Naive thymus-derived CD8-positive, alpha-beta T cell (primary cell): ENCODE data around the gene SMYD3. TPM values are rescaled to one million over a fixed set of nuclear protein-coding genes. Genes with fewer than 3 reads are reported as not detected.

ENCODE experiments used
- ATAC-seq, 2 donors: fragments of 150-1000 bp; cut with Tn5 transposase in 1 of 2; sonication (Bioruptor Pico), chemical (Tn5 transposase) in 1 of 2; 1 replicate in 1 of 2; 2 replicates in 1 of 2; pipeline ENCODE4 v1.10.0; 2021; ENCODE audit warnings: mild to moderate bottlenecking in 2 of 2, moderate library complexity in 2 of 2
- POLR2A ChIA-PET: fragments of 350-600 bp; sonication (Branson Sonifier 250); formaldehyde crosslinking; loops from one replicate; lab custom pipeline; 2021; ENCODE audit warnings: antibody characterized with exemption; lab: Charles Lee
- DNase-seq, 10 donors: peaks; one replicate each; pipeline versions ENCODE4 v3.0.0 to v3.0.0-alpha.2; 2020 to 2022
- H3K27ac Mint-ChIP-seq, 10 donors: one replicate each; pipeline ENCODE4 v1.8.0; 2020 to 2022; ENCODE audit warnings: mild to moderate bottlenecking in 10 of 10, mixed read lengths in 10 of 10, moderate library complexity in 4 of 10, inconsistent platforms in 1 of 10
- H3K27me3 Mint-ChIP-seq, 5 donors: one replicate each; pipeline ENCODE4 v1.8.0; 2021 to 2022; ENCODE audit warnings: mixed read lengths in 5 of 5
- H3K36me3 Mint-ChIP-seq, 3 donors: one replicate each; pipeline ENCODE4 v1.8.0; 2020 to 2022; ENCODE audit warnings: mixed read lengths in 3 of 3, mild to moderate bottlenecking in 2 of 3, inconsistent platforms in 1 of 3
- H3K4me1 Mint-ChIP-seq, 4 donors: one replicate each; pipeline ENCODE4 v1.8.0; 2021 to 2022; ENCODE audit warnings: mixed read lengths in 4 of 4
- H3K4me3 Mint-ChIP-seq, 10 donors: one replicate each; pipeline ENCODE4 v1.8.0; 2020 to 2022; ENCODE audit warnings: mild to moderate bottlenecking in 10 of 10, mixed read lengths in 10 of 10, moderate library complexity in 6 of 10, inconsistent platforms in 1 of 10
- H3K9me3 Mint-ChIP-seq, 9 donors: one replicate each; pipeline ENCODE4 v1.8.0; 2020 to 2022; ENCODE audit warnings: mixed read lengths in 9 of 9, mild to moderate bottlenecking in 3 of 9, inconsistent platforms in 1 of 9, moderate library complexity in 1 of 9
- polyA plus RNA-seq, 3 donors: library from polyadenylated mRNA; unstranded; fragments of 300-500 nt; fragmentation: Illumina TruSeq; gene quantifications; one replicate each; pipeline ENCODE4 v1.2.3, GENCODE V29; 2021
- total RNA-seq, 8 experiments: library from RNA in 2 of 8; stranded (reverse) in 2 of 8; gene quantifications; one replicate each; pipeline ENCODE4 v1.2.3 and lab custom pipeline; 2021 to 2026

The SMYD3 gene
- total and polyA plus RNA-seq, 5 experiments from 2014 or later = 19.1 to 42.1 (median 36.5) TPM

- Mint-ChIP-seq H3K36me3 (peaks cover 9 to 14% (median 13%) of the 10 kb centered on the region in 3 donors), H3K4me3 (no peak overlapping the region), H3K27me3 (no peaks in the 10 kb centered on the region), H3K9me3 (peaks cover 0 to 12% (median 7%) of the 10 kb centered on the region in 9 donors), H3K27ac (no peak overlapping the region), H3K4me1 (peaks cover 0 to 2% (median under 1%) of the 10 kb centered on the region in 4 donors)
- POLR2A ChIA-PET = no interaction called here
- DNase-seq (no peak), ATAC-seq (no peak)
Measured at GRCh38 chr1:246058466-246058865, 448.6 kb downstream of the SMYD3 start.

- H3K4me3 Mint-ChIP-seq = no peak overlapping the region
- H3K27me3 Mint-ChIP-seq = no peaks in the 10 kb centered on the region
- peaks cover 0 to 12% (median 7%) of the 10 kb centered on the region in 9 donors for H3K9me3 Mint-ChIP-seq
- peaks cover 21 to 34% (median 27%) of the 10 kb centered on the region in 3 donors for H3K36me3 Mint-ChIP-seq
- ATAC-seq (no peak), DNase-seq (no peak)
- H3K27ac Mint-ChIP-seq = no peak overlapping the region
- peaks cover 0 to 4% (median 2%) of the 10 kb centered on the region in 4 donors for H3K4me1 Mint-ChIP-seq
- POLR2A ChIA-PET = no interaction called here
Measured at GRCh38 chr1:246052603-246053002, 454.5 kb downstream of the SMYD3 start.

- no peak for ATAC-seq
- Mint-ChIP-seq H3K27me3 (no peaks in the 10 kb centered on the region), H3K4me1 (peaks cover 0 to 4% (median 2%) of the 10 kb centered on the region in 4 donors)
Measured at GRCh38 chr1:246051909-246052518, 455.1 kb downstream of the SMYD3 start.

GRCh38 chr1:246048693-246049092 lies 458.4 kb downstream of the SMYD3 start:
- Mint-ChIP-seq H3K4me1 (peaks cover 0 to 4% (median 1%) of the 10 kb centered on the region in 4 donors), H3K27me3 (no peaks in the 10 kb centered on the region), H3K4me3 (no peak overlapping the region), H3K27ac (no peak overlapping the region), H3K36me3 (peaks cover 12 to 27% (median 20%) of the 10 kb centered on the region in 3 donors), H3K9me3 (peaks cover 0 to 6% (median 0%) of the 10 kb centered on the region in 9 donors)
- ATAC-seq = no peak
- POLR2A ChIA-PET = no interaction called here
- no peak for DNase-seq

More at GRCh38 chr1:246051909-246052518, 455.1 kb downstream of the SMYD3 start:
- peaks cover 21 to 34% (median 27%) of the 10 kb centered on the region in 3 donors for H3K36me3 Mint-ChIP-seq
- no peak for DNase-seq
- no peak overlapping the region for H3K27ac Mint-ChIP-seq
- no peak overlapping the region for H3K4me3 Mint-ChIP-seq
- POLR2A ChIA-PET = no interaction called here
- H3K9me3 Mint-ChIP-seq = peaks cover 0 to 12% (median 7%) of the 10 kb centered on the region in 9 donors

GRCh38 chr1:246043556-246043955 lies 463.5 kb downstream of the SMYD3 start:
- H3K36me3 Mint-ChIP-seq = peaks cover 0 to 9% (median 5%) of the 10 kb centered on the region in 3 donors
- no peak overlapping the region for H3K27ac Mint-ChIP-seq
- peaks cover 0 to 5% (median 0%) of the 10 kb centered on the region in 9 donors for H3K9me3 Mint-ChIP-seq
- no peaks in the 10 kb centered on the region for H3K27me3 Mint-ChIP-seq
- H3K4me3 Mint-ChIP-seq = no peak overlapping the region
- peaks cover 0 to 3% (median 1%) of the 10 kb centered on the region in 4 donors for H3K4me1 Mint-ChIP-seq
- POLR2A ChIA-PET = no interaction called here
- DNase-seq (no peak), ATAC-seq (no peak)

- DNase-seq (no peak), ATAC-seq (no peak)
- Mint-ChIP-seq H3K9me3 (peaks cover 0 to 5% (median 0%) of the 10 kb centered on the region in 9 donors), H3K4me3 (no peak overlapping the region), H3K36me3 (peaks cover 0 to 9% (median 5%) of the 10 kb centered on the region in 3 donors), H3K4me1 (peaks cover 0 to 5% (median 0%) of the 10 kb centered on the region in 4 donors), H3K27ac (no peak overlapping the region), H3K27me3 (no peaks in the 10 kb centered on the region)
- POLR2A ChIA-PET = no interaction called here
Measured at GRCh38 chr1:246041360-246041759, 465.7 kb downstream of the SMYD3 start.

GRCh38 chr1:246040200-246040890 lies 466.7 kb downstream of the SMYD3 start:
- POLR2A ChIA-PET = no interaction called here
- Mint-ChIP-seq H3K4me3 (no peak overlapping the region), H3K36me3 (peaks cover 0 to 5% (median 5%) of the 10 kb centered on the region in 3 donors), H3K27ac (no peak overlapping the region), H3K9me3 (peaks cover 0 to 5% (median 0%) of the 10 kb centered on the region in 9 donors), H3K4me1 (peaks cover 0 to 5% (median 0%) of the 10 kb centered on the region in 4 donors), H3K27me3 (no peaks in the 10 kb centered on the region)
- ATAC-seq (no peak), DNase-seq (no peak)

- no peak overlapping the region for H3K27ac Mint-ChIP-seq
- H3K36me3 Mint-ChIP-seq = peaks cover under 1 to 5% (median 4%) of the 10 kb centered on the region in 3 donors
- DNase-seq (no peak), ATAC-seq (no peak)
- H3K27me3 Mint-ChIP-seq = no peaks in the 10 kb centered on the region
- no peak overlapping the region for H3K4me3 Mint-ChIP-seq
- POLR2A ChIA-PET = no interaction called here
- peaks cover 0 to 5% (median 0%) of the 10 kb centered on the region in 4 donors for H3K4me1 Mint-ChIP-seq
- H3K9me3 Mint-ChIP-seq = peaks cover 0 to under 1% (median 0%) of the 10 kb centered on the region in 9 donors
Measured at GRCh38 chr1:246039584-246039983, 467.5 kb downstream of the SMYD3 start.

GRCh38 chr1:246037832-246038231 lies 469.2 kb downstream of the SMYD3 start:
- DNase-seq (no peak), ATAC-seq (no peak)
- peaks cover 0 to 3% (median 0%) of the 10 kb centered on the region in 4 donors for H3K4me1 Mint-ChIP-seq
- no peak overlapping the region for H3K4me3 Mint-ChIP-seq
- H3K9me3 Mint-ChIP-seq = no peaks in the 10 kb centered on the region
- POLR2A ChIA-PET = interaction anchor here (1.2 kb wide), 1 partner anchor 174 kb away, joined by 3 read pairs; no protein-coding TSS in a partner anchor
- no peaks in the 10 kb centered on the region for H3K27me3 Mint-ChIP-seq
- H3K36me3 Mint-ChIP-seq = peaks cover 0 to 5% (median 3%) of the 10 kb centered on the region in 3 donors
- no peak overlapping the region for H3K27ac Mint-ChIP-seq

GRCh38 chr1:246036175-246036574 lies 470.9 kb downstream of the SMYD3 start:
- H3K4me3 Mint-ChIP-seq = no peak overlapping the region
- H3K36me3 Mint-ChIP-seq = peaks cover 0 to 5% (median 3%) of the 10 kb centered on the region in 3 donors
- no peaks in the 10 kb centered on the region for H3K9me3 Mint-ChIP-seq
- no peak overlapping the region for H3K27ac Mint-ChIP-seq
- no peak for ATAC-seq
- H3K27me3 Mint-ChIP-seq = no peaks in the 10 kb centered on the region
- POLR2A ChIA-PET = no interaction called here
- no peak for DNase-seq
- peaks cover 0 to 1% (median 0%) of the 10 kb centered on the region in 4 donors for H3K4me1 Mint-ChIP-seq

GRCh38 chr1:246035060-246035541 lies 472.0 kb downstream of the SMYD3 start:
- ATAC-seq (no peak), DNase-seq (no peak)
- H3K36me3 Mint-ChIP-seq = peaks cover 0 to 5% (median 0%) of the 10 kb centered on the region in 3 donors
- no peak overlapping the region for H3K27ac Mint-ChIP-seq
- POLR2A ChIA-PET = no interaction called here
- no peaks in the 10 kb centered on the region for H3K27me3 Mint-ChIP-seq
- no peak overlapping the region for H3K4me3 Mint-ChIP-seq
- H3K9me3 Mint-ChIP-seq = peaks cover 0 to 2% (median 0%) of the 10 kb centered on the region in 9 donors
- peaks cover 0 to 1% (median 0%) of the 10 kb centered on the region in 4 donors for H3K4me1 Mint-ChIP-seq

GRCh38 chr1:246034630-246035029 lies 472.4 kb downstream of the SMYD3 start:
- peaks cover 0 to 5% (median under 1%) of the 10 kb centered on the region in 3 donors for H3K36me3 Mint-ChIP-seq
- H3K27ac Mint-ChIP-seq = peak overlapping the region in 1 of 10 donors; percentile 13
- H3K4me3 Mint-ChIP-seq = no peak overlapping the region
- ATAC-seq = no peak
- H3K4me1 Mint-ChIP-seq = peaks cover 0 to 1% (median under 1%) of the 10 kb centered on the region in 4 donors
- no peak for DNase-seq
- no peaks in the 10 kb centered on the region for H3K27me3 Mint-ChIP-seq
- H3K9me3 Mint-ChIP-seq = peaks cover 0 to 3% (median 0%) of the 10 kb centered on the region in 9 donors
- POLR2A ChIA-PET = no interaction called here

- Mint-ChIP-seq H3K4me3 (no peak overlapping the region), H3K27me3 (no peaks in the 10 kb centered on the region), H3K4me1 (peaks cover 0 to 3% (median 2%) of the 10 kb centered on the region in 4 donors), H3K9me3 (peaks cover 0 to 7% (median 0%) of the 10 kb centered on the region in 9 donors), H3K27ac (no peak overlapping the region), H3K36me3 (peaks cover 0 to 10% (median 1%) of the 10 kb centered on the region in 3 donors)
- no peak for ATAC-seq
- no peak for DNase-seq
- POLR2A ChIA-PET = no interaction called here
Measured at GRCh38 chr1:246032984-246033383, 474.1 kb downstream of the SMYD3 start.
